HG02588 (cell line): ENCODE data around the gene PEX11G.
"Not testable (repeated sequence)": the region's sequence is repeated elsewhere in the genome, so short reads cannot be mapped to it uniquely, and the experiment has no call there.

ENCODE experiments used
- ATAC-seq: cut with Tn5 transposase; IDR thresholded peaks from one replicate; pipeline ENCODE4 v1.9.1; 2021; ENCODE audit warnings: mild to moderate bottlenecking, moderate library complexity; ENCODE audit not compliant: unreplicated experiment

PEX11G gene

GRCh38 chr19:7441468-7442146, 47.2 kb downstream of the PEX11G start:
- no peak for ATAC-seq

GRCh38 chr19:7440188-7440975, 48.5 kb downstream of the PEX11G start:
- ATAC-seq: no peak

- ATAC-seq: no peak
These were observed 53.2 kb downstream of the PEX11G start for GRCh38 chr19:7435586-7435985.

GRCh38 chr19:7434391-7434790, 54.4 kb downstream of the PEX11G start:
- ATAC-seq: no peak

- ATAC-seq: not testable (repeated sequence)
These were observed 55.4 kb downstream of the PEX11G start for GRCh38 chr19:7433456-7433855.

GRCh38 chr19:7429638-7430282, 59.1 kb downstream of the PEX11G start:
- no peak for ATAC-seq

- no peak for ATAC-seq
These were observed 60.2 kb downstream of the PEX11G start for GRCh38 chr19:7428651-7429113.

GRCh38 chr19:7427944-7428343, 60.9 kb downstream of the PEX11G start:
- ATAC-seq: no peak

- ATAC-seq: no peak
These were observed 61.8 kb downstream of the PEX11G start for GRCh38 chr19:7426986-7427385.
